HG02852 (cell line): Measurements from ENCODE around the gene SART1.

ENCODE experiments used
- ATAC-seq: cut with Tn5 transposase; IDR thresholded peaks from one replicate; pipeline ENCODE4 v1.9.1; 2021; ENCODE audit warnings: mild to moderate bottlenecking, moderate library complexity; ENCODE audit not compliant: unreplicated experiment

The SART1 gene

DNA sequence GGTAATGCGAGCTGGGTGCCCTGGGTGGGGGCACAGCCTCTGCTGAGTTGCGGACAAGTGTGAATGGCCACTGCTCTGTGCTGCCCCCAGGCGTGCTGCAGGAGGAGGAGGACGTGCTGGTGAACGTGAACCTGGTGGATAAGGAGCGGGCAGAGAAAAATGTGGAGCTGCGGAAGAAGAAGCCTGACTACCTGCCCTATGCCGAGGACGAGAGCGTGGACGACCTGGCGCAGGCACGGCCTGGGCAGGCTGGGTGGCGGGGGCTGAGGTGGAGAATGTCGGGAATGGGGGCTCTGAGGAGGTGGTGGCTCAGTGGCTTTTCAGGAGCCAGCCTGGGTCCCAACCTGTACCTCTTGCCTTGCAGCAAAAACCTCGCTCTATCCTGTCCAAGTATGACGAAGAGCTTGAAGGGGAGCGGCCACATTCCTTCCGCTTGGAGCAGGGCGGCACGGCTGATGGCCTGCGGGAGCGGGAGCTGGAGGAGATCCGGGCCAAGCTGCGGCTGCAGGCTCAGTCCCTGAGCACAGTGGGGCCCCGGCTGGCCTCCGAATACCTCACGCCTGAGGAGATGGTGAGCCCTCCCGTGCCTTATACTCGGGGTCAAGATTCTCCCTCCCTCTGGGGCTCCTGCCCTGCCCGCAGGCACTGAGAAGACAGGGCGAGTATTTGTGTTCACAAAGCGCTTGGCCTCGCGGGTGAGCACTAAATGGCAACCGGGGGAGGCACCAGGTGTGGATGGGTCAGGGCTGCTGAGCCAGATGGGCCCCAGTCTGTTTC, 4.6 kb downstream of the SART1 start:
- no peak for ATAC-seq

DNA sequence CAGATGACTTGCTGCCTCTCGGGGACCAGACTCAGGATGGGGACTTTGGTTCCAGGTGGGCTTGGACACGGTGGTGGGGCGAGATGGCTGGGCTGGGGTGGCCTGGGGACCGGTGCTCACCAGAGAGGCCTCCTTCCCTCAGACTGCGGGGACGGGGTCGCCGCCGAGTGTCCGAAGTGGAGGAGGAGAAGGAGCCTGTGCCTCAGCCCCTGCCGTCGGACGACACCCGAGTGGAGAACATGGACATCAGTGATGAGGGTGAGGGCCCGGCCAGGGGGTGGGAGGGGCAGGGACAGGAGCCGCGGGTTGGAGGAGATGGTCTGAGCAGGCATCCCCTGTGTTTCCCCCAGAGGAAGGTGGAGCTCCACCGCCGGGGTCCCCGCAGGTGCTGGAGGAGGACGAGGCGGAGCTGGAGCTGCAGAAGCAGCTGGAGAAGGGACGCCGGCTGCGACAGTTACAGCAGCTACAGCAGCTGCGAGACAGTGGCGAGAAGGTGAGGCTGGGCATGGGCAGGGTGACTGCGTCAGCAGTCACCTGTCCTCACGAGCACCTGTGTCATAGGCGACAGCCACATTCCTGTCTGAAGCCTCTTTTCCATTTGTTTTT, 5.9 kb downstream of the SART1 start:
- no peak for ATAC-seq

DNA sequence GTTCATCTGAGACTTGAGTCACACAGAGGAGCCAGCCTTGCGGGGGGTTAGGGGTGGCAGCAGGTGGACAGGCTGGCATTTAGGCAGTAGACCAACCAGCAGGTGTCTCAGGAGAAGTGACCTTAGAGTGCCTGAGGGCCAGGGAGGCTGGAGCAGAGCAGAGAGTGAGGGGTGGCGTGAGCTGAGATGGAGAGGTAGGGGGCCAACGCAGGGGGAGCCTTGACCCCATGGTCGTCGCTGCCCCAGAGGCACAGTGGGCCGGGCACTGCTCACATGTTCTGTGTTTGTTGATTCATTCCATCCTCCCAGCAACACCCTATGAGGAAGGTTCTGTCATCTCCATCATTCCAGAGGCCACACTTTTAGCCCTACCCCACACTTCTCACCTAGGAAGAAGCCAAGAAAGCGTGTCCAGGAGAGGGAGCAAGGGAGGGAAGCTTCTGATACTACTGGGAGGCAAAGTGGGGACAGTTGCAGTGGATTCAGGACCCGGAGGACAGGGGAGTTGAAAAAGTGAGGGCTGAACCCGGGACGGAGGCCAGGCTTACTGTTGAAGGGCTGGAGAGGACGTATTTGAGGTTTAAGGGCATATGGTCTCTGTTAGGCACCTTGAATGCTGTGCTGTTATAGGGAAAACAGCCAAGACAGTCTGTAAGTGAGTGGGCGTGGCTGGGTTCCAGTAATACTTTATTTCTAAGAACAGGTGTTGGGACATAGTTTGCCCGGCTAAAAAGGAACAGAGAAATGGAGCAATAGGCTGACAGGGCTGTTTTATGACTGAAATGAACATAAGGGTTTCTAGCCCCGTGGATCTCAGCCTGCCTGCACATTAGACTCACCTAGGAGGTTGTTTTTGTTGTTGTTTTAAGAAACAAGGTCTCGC, 7.3 kb downstream of the SART1 start:
- ATAC-seq: no peak

DNA sequence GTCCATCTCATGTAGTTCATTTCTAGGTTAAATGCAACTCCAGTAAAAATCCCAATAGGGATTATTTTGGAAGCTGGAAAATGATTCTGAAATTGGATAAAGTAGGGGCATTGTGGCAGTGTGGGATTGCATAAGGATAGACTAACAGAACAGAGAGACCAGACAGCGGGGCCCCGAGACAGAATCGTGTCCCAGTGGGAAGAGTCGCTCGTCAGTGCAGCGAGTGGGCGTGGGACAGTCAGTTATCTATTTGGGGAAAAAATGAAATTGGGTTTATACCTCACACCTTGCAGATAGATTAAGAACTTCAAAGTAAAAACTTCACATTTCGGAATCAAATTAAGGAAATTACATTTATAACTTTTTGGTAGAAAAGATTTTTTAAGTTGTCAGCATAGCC, 10.6 kb downstream of the SART1 start:
- no peak for ATAC-seq

DNA sequence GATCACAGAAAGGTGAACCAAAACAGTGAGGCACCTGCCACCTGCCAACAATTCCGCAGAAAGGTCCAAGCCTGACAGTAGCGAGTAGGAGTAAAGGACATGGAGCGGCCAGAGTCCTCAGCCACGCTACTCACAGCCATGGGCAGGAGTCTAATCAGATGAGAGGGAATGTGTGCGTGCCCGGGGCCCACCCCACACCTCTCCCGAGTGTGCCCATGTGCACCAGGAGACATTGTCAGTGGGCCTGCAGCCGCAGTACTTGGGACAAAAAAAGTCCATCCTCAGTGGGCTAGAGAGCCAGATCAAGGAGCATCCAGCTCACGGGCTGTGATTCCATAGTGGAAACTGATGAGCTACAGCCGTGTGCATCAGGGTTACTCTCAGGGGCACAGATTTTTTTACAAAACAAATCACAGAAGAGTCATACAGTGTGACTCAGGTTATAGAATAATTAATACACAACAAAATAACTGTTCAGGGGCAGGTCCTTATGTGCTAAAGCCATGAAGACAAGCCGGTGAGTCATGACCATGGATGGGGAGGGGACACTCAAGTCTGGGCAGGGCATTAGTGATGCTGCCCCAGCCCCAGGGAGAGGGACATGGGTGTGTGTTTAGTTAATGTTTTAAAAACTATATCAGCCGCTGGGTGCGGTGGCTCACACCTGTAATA, 12.0 kb downstream of the SART1 start:
- ATAC-seq: no peak

DNA sequence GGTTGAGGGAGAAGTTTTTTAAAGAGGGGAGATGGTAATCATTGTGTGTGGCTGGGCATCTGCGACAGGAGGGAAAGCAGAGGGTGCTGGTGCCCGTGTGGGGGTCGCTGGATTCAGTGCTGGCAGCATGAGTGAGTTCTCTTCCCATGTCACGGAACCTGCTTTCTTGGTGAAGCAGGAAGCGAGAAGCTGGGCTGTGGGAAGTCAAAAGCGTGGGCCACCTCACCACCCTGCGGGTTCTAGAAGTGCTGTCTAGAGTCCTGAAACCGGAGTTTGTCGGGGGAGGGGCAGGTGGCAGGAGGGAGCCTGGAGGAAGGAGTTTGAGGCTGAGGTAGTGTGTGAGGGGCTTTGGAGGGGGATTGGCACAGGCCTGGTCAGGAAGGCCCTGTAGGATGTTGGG, 14.2 kb downstream of the SART1 start:
- ATAC-seq: no peak

DNA sequence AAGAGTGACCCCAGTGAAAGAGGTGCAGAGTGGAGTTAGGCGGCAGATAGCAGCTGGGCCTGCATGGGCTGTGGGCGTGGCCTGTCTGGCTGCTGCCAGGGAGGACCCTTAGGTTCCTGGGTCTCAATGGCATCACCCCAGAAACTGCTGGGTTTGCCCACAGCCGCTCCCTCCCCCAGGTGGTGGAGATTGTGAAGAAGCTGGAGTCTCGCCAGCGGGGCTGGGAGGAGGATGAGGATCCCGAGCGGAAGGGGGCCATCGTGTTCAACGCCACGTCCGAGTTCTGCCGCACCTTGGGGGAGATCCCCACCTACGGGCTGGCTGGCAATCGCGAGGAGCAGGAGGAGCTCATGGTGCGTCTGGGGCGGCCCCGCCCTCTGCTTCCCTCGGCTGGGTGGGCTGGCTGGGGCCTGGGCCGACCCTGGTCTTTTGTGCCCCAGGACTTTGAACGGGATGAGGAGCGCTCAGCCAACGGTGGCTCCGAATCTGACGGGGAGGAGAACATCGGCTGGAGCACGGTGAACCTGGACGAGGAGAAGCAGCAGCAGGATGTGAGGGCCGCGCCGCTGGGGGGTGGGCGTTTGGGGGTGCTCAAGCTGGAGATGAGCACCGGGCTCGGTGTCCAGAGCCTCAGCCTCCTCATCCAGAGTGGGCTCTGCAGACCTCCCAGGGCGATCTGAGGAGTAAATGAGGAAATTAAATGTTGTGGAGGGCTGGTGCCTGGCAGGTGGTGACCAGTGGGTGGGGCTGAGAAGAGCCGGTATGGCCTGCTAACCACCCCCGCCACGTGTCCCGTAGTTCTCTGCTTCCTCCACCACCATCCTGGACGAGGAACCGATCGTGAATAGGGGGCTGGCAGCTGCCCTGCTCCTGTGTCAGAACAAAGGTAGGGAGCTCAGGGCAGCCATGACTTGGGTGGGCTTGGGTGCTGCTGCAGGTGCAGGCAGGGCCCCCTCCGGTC, 15.0 kb downstream of the SART1 start:
- ATAC-seq: no peak

DNA sequence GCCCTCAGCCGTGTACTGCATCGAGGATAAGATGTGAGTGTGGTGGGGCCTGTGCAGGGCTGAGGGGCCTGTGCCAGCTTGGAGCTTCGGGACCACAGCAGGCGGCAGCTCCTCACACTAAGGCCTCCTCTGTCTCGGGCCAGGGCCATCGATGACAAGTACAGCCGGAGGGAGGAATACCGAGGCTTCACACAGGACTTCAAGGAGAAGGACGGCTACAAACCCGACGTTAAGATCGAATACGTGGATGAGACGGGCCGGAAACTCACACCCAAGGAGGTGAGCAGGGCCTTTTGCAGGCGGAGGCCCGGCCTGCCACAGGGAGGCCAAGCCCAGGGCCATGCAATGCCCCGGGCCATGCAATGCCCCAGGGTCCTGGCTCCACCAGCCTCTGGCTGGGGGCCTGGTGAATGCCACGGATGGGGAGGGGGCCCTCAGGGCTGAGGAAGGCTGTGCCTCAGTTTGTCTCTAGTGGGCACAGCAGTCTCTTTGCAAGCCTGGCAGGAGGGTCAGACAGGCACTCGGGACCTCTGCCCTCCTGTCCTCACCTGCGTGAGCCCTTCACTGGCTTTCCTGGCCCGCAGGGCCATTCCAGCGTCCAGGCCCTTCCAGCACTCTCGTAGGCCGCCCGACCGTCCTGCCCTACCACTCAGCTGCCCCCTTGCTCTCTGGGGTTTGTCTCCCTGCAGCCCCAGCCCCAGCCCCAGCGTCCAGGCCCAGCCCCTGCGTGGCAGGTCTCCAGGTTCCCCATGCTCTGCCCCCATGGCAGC, 16.3 kb downstream of the SART1 start:
- no peak for ATAC-seq

DNA sequence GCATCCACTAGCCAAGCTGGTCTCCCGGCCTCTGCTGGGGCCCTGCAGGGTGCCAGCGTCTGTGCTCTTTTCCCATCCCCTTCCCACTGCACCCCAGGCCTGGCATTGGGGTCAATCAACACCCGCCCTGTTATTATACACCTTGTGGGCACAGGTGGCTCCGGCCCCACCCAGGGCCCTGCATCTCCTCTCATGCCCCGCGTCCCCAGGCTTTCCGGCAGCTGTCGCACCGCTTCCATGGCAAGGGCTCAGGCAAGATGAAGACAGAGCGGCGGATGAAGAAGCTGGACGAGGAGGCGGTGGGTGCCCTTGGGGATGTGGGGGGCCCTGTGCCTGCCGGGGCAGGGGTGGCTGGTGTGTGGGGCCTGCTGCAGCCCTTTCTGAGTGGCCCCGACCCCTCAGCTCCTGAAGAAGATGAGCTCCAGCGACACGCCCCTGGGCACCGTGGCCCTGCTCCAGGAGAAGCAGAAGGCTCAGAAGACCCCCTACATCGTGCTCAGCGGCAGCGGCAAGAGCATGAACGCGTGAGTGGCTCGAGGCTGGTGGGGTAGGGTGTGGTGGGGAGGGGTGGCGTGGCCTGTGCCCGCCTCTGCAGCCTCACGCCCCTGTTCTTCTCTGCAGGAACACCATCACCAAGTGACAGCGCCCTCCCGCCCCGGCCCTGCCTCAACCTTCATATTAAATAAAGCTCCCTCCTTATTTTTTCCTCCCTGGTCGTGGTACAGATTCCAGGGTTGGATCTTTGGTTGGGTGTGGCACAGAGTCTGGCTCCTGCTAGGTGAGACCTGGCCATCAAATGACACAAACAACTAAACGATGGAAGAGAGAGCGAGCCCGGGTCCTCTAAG, 17.1 kb downstream of the SART1 start:
- ATAC-seq: no peak

DNA sequence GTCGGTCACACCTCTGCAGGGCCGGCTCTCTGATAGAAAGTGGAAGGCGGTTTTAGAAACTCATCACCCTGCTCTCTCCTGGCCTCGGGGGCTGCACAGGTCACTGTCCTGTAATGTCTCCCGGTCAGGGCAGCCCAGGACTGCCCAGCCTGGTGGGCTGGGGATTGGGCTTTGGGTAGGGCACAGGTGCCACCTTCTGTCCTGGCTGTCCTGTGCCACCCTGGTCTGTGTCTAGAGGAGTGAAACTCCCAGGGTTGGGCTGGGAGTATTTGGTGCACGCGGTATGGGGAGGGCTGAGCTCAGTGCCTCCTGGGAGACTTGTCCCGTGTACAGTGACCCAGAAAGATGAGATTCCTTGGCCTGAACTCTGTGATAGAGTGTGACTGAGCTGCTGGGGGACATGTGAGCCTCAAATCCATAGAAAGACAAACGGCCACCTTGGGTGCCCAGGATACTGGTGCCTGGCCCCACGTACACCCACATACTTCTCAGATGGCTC, 17.8 kb downstream of the SART1 start:
- no peak for ATAC-seq

DNA sequence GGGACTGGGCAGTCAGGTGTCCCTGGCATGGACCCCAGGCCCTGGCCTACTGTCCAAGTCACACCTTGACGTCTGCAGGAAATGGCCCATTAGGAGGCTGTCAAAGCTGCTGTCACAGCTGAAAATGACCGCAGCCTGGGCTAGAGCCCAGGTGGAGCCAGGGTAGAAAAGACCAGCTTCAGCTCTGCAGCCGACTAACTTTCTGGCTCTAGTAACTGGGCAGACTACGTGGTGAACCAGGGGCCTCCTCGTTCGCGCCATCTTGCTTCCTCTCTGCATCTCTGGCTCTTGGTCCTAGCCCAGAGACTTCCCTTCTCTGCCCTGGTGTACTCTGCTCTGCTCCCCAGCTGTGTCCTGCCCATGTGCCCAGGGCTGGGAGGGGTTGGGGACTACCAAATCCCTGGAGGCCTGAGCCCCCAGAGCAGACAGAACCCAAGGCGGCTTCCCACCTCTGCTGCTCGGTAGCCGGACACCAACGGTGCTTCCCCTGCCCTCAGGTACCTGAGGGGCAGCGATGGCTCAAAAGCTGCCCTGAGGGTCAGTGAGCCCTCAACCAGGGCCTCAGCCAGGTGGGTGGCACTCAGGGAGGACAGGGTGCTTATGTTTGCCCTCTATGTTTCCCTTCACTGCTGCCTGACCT, 19.7 kb downstream of the SART1 start:
- ATAC-seq: no peak

DNA sequence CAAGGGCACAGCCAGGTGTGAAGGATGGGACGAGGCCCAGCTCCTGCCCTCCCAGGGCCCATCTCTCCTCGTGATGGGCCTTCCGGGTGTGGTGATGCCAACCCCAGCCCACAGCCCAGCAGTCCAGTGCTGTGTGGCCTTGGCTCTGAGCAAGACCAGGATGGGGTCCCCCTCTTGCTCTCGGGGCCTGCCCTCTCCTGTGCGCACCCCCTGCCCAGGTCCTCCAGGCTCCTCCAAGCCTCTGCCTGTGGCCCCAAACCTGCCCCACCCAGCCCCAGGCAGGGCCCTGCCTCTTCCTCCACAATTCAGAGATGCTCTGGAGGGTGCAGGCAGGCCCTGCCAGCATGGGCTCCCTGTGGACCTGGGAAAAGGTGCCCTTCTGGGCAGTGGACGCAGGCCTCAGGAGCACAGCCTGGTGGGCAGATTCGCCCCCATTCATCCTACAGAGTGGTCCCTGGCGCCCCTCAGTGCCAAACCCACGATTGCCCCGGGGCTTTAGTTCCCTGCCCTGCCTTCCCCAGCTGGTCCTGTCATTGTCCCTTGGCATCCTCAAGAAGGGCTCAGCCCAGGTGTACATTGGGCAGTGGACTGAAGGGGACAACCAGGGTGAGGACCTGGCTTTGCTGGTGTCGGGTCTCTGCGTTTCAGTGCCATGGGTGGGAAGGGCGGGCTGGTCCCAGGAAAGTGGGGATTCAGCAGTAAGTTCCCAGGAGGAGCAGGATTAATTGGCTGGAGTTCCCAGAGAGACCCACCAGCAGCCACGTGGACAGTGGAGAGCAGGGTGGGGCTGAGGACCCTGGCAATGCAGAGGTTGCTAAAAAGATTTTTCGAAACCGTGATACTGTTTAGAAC, 20.7 kb downstream of the SART1 start:
- no peak for ATAC-seq

DNA sequence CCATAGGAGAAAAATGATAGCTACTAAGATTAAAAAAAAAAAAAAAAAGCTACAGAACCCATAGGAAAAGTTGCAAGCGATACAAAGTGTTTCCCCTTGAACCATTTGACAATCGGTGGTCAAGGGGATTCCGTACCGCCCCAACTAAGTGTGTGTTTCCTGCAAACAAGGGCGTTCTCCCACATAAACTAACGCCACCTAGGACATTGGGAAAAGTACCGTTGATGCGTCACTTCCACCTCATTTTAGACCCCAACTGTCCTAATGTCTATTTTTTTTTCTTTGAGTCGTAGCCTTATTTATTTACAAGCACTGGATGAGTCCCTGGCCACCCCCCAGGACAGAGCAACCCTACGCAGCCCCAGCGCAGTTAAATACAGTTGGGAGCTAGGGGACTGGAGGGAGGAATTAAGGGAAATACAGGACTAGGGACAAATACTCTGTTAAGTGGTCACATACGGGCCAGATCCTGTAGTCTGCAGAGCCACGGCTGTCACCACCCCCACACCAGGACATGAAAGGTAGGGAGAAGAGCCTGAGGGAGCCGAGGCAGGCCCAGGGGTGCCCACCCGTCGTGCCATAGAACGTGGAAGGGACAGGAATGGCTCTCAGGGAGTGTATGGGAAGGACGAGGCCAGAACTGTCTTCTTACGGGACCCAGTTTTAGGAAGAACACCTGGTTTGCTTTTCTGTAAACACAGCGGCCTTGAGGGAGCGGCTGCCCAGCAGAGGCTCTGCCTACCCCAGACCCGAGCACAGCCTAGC, 21.5 kb downstream of the SART1 start:
- no peak for ATAC-seq

DNA sequence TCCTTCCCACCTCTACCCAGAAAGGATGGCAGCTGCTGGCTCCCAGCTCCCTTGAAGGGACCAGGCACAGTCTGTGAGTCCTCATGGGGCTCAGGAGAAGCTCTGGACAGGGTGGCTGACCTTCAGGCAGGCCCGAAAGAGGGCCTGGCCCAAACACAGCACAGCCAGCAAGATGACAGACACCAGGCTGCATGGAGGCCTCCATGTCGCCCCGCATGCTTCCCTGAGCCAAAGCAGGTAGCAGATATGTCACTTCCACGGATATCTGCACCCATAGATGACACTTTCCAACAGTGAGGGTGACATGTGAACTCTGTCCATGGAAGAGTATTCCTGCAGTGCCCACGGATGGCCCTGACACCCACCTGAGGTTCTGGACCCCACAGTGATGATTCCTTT, 22.1 kb downstream of the SART1 start:
- no peak for ATAC-seq

DNA sequence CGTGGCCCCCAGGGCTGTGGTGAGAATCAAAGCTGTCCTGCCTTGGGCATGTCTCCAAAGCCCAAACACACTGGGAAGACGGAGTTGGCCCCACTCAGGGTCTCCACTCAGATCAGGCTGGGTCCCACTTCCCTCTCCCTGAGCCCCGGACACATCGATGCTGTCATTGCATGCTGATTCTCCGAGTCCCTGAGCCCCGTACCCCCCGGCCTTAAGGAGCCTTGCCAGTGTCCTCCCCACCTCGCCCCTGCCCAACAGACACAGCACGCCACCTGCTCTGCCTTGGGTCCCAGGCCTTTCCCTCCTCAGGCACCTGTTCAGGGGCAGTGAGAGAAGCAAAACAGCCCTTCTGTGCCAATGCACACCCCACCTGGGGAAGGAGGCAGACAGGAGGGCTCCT, 25.8 kb downstream of the SART1 start:
- ATAC-seq: no peak
